ENCODE data around the gene WDR93.

WDR93 gene

DNA sequence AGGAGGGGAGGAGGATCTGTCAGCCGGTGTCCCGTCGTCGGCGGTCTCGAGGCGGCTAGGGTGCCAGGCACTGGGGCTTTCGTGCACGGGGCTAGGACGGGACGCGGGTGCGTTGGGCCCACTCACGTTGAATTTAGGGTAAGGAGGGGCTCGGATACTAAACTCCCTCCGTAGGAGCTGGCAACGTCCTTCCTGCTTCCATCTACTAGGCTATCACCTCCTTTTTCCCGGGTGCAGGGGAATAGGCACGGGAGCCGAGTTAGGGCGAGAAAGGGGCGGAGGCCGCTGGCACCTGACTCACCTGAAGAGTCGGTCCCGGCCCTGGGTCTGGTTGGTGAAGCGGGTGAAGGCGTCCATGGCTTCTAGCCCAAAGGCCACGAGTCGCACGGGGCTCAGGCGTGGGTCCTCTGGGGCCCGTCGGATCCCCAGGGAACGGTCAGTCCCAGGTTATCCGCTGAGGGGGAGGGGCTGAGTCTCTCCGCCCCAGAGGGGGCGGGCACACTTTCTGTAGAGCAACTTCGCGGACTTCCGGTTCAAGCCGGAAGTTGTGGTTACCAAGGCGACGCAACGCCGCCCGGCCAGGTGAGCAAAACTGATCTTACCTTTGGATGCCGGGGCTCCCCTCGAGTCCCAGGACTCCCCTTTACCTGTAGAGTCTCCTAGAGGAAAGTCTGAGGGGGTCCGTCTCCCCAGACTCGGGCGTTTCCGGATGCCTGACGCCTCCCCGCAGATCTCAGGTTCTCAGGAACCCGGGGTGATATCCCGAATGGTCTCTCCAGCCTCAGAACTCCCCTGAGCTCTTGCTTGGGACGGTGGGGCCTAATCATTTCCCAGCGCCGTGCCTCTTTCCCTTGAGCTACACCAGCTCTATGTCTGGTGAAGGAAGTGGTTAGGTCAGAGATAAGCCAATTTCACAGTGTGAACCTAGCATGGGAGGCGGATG, at the start of gene WDR93, which contains the start of gene PEX11A:
Gene WDR93 (plus strand): TSS at position 536 of the 943 bp plus-strand sequence. CDS start 10,936 bp downstream, outside the sequence.
Gene PEX11A (minus strand): TSS at position 479 of the 943 bp plus-strand sequence. CDS start 122 bp downstream, at position 357.
- peak; percentile 34 for DNase-seq (ENCODE audit: low read depth)

DNA sequence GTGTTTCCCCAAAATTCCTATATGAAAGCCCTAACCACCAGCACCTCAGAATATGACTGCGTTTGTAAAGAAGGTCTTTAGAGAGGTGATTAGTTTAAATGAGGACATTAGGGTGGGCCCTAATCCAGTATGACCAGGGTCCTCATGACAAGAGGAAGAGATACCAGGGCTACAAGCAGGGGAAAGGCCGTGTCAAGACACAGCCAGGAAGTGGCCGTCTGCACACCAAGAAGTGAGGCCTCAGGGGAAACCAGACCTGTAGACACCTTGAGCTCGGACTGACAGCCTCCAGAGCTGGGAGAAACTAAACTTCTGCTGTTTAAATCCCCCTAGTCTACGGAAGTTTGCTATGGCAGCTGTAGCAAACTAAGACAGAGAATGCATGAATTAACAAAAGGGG, 49.6 kb upstream of the WDR93 start:
- no peak overlapping the region for H3K4me3 ChIP-seq (ENCODE audit: low read depth, low read length)
- no peak for DNase-seq (ENCODE audit: low read depth)
- TF ChIP-seq, protein P1, sequence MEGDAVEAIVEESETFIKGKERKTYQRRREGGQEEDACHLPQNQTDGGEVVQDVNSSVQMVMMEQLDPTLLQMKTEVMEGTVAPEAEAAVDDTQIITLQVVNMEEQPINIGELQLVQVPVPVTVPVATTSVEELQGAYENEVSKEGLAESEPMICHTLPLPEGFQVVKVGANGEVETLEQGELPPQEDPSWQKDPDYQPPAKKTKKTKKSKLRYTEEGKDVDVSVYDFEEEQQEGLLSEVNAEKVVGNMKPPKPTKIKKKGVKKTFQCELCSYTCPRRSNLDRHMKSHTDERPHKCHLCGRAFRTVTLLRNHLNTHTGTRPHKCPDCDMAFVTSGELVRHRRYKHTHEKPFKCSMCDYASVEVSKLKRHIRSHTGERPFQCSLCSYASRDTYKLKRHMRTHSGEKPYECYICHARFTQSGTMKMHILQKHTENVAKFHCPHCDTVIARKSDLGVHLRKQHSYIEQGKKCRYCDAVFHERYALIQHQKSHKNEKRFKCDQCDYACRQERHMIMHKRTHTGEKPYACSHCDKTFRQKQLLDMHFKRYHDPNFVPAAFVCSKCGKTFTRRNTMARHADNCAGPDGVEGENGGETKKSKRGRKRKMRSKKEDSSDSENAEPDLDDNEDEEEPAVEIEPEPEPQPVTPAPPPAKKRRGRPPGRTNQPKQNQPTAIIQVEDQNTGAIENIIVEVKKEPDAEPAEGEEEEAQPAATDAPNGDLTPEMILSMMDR (IDR thresholded peaks at IDR 0.05; ENCODE audit: low read depth, low read length), result no peak
- TF ChIP-seq MYC (IDR thresholded peaks at IDR 0.05; ENCODE audit: low read depth, low read length) (no peak), POLR2A (IDR thresholded peaks at IDR 0.05; ENCODE audit: extremely low read depth, insufficient read length) (no peak)
- TF ChIP-seq, protein P2, sequence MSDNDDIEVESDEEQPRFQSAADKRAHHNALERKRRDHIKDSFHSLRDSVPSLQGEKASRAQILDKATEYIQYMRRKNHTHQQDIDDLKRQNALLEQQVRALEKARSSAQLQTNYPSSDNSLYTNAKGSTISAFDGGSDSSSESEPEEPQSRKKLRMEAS (IDR thresholded peaks at IDR 0.05; ENCODE audit: low read depth, low read length), result no peak

More for the DNA sequence above, at the start of gene WDR93, which contains the start of gene PEX11A:
- TF ChIP-seq MYC (IDR thresholded peaks at IDR 0.05; ENCODE audit: low read depth, low read length) (no peak), POLR2A (IDR thresholded peaks at IDR 0.05; ENCODE audit: extremely low read depth, insufficient read length) (no peak)
- TF ChIP-seq, protein P1 (IDR thresholded peaks at IDR 0.05; ENCODE audit: low read depth, low read length), result no peak
- TF ChIP-seq, protein P2 (IDR thresholded peaks at IDR 0.05; ENCODE audit: low read depth, low read length), result no peak
- H3K4me3 ChIP-seq (ENCODE audit: low read depth, low read length), result peak within 1 kb of the TSS; percentile 40

DNA sequence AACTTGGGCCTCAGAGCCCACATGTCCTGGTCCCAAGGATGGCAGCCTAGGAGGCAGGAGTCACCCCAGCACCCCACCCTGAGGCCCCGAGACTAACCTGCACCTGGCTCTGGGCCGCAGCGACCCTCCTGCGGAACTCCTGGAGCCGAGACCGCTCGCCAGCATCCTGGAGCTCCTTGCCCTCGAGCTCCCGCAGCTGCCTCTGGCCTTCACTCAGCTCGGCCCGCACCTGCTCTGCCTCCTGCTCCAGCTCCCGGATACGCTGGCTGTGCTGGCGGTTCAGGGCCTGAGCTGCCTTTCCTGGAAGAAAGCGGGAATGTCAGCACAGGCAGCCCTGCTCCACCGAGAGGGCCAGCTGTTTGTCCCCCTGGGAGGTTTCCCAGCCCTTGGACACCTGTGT, 48.5 kb upstream of the WDR93 start:
- TF ChIP-seq MYC (IDR thresholded peaks at IDR 0.05; ENCODE audit: low read depth, low read length), result no peak
- TF ChIP-seq, protein P1 (IDR thresholded peaks at IDR 0.05; ENCODE audit: low read depth, low read length), result no peak
- TF ChIP-seq POLR2A (IDR thresholded peaks at IDR 0.05; ENCODE audit: extremely low read depth, insufficient read length), result no peak
- TF ChIP-seq, protein P2 (IDR thresholded peaks at IDR 0.05; ENCODE audit: low read depth, low read length), result no peak
- DNase-seq (ENCODE audit: low read depth), result no peak
- no peak overlapping the region for H3K4me3 ChIP-seq (ENCODE audit: low read depth, low read length)

DNA sequence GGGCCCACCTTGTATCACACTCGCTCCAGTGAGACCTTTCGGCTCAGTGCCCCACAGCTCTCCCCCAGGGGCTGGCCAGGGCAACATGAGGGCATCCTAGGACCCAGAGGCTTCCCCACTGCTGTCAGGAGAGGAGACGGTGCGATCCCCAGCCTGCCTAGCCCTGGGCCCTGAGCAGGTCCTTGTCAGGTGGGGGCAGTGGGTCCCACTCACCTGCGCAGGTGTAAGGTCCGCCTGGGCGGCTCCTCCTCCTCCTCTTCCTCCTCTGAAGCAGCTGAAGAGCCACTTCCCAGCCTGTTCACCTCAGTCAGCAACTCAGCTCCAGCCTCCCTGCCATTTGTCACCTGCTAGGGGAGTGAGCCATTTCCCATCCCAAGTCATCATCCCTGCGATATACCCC, 44.9 kb upstream of the WDR93 start:
- no peak for TF ChIP-seq POLR2A (IDR thresholded peaks at IDR 0.05; ENCODE audit: extremely low read depth, insufficient read length)
- TF ChIP-seq, protein P2 (IDR thresholded peaks at IDR 0.05; ENCODE audit: low read depth, low read length), result no peak
- TF ChIP-seq MYC (IDR thresholded peaks at IDR 0.05; ENCODE audit: low read depth, low read length), result no peak
- TF ChIP-seq, protein P1 (IDR thresholded peaks at IDR 0.05; ENCODE audit: low read depth, low read length), result no peak
- no peak overlapping the region for H3K4me3 ChIP-seq (ENCODE audit: low read depth, low read length)
- DNase-seq (ENCODE audit: low read depth), result no peak

DNA sequence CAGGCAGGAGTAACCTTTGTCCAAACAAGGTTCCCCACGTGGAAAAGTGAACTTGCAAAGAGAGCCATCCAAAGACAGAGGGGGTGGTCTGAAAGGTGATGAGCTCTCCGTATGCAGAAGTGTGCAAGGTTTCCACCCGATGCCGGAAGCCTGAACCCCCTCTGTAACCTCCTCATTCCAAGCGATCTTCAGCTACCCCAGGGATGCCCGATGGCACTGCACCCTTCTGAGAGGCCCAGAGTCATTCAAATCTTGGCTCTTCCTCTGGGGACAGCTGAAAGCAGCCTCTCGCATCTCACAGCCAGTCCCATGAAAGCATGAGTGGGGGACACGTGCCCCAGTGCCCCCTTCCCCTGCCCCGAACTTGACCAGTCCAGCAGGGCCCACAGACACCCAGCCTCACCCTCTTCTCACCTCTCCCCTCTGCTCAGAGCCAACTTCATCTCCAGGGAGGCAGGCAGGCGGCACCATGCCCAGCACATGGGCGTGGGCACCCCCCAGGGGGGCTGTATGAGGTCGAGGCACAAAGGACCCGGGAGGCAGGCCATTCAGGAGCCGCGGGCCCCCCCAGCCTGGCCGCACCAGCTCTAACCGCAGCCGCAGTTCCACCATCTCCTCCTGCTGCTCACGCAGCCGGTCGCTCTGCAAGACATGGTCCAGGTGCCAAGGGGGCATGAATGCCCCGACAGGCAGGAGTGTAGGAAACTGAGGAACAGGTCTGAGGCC, 44.0 kb upstream of the WDR93 start:
- no peak overlapping the region for H3K4me3 ChIP-seq (ENCODE audit: low read depth, low read length)
- DNase-seq (ENCODE audit: low read depth), result no peak

More for the DNA sequence above, 44.0 kb upstream of the WDR93 start:
- TF ChIP-seq, protein P2 (IDR thresholded peaks at IDR 0.05; ENCODE audit: low read depth, low read length), result no peak
- TF ChIP-seq POLR2A (IDR thresholded peaks at IDR 0.05; ENCODE audit: extremely low read depth, insufficient read length) (no peak), MYC (IDR thresholded peaks at IDR 0.05; ENCODE audit: low read depth, low read length) (no peak)
- TF ChIP-seq, protein P1 (IDR thresholded peaks at IDR 0.05; ENCODE audit: low read depth, low read length), result no peak
